HepG2 (cell line): ENCODE results near the gene TMUB1. TPM values are rescaled to one million over a fixed set of nuclear protein-coding genes. Genes with fewer than 3 reads are reported as not detected.
A peak's percentile ranks its signal among the peaks of the same experiment; 100 is the strongest.

Source experiments
- CEBPG ChIP-seq: IDR thresholded peaks from 2 replicates; pipeline ENCODE4 v1.6.1; 2016
- GLI4 ChIP-seq: sonication (generic); formaldehyde crosslinking; IDR thresholded peaks from 2 replicates; pipeline ENCODE4 v1.5.1; 2020; ENCODE audit warnings: missing genetic modification reagents, mild to moderate bottlenecking, moderate library complexity, borderline replicate concordance
- GTF3A ChIP-seq: sonication (generic); formaldehyde crosslinking; conservative IDR thresholded peaks from 2 replicates; pipeline ENCODE4 v1.4.0; 2020; ENCODE audit warnings: mild to moderate bottlenecking, missing genetic modification reagents
- HNRNPH1 ChIP-seq: fragments of 200-400 bp; formaldehyde crosslinking; optimal IDR thresholded peaks from 2 replicates; pipeline ENCODE3; 2017; ENCODE audit warnings: mild to moderate bottlenecking, low read depth, low read length
- KDM5A ChIP-seq: fragments of 200-600 bp; sonication (generic); IDR thresholded peaks from 2 replicates; pipeline ENCODE4 v1.7.0; 2018; ENCODE audit warnings: antibody characterized with exemption, mild to moderate bottlenecking, low read length, borderline replicate concordance
- MAFF ChIP-seq: IDR thresholded peaks from 2 replicates; pipeline ENCODE4 v1.6.1; 2011; ENCODE audit warnings: low read depth, low read length, improper control_type of control experiment
- MYC ChIP-seq: sonication (generic); formaldehyde crosslinking; IDR thresholded peaks from 2 replicates; pipeline ENCODE4 v1.9.0; 2021; ENCODE audit warnings: missing genetic modification reagents, borderline replicate concordance
- NCOA5 ChIP-seq: sonication (generic); formaldehyde crosslinking; IDR thresholded peaks from 2 replicates; pipeline ENCODE4 v1.4.0; 2020; ENCODE audit warnings: missing genetic modification reagents
- PHF5A ChIP-seq: IDR thresholded peaks from one replicate; pipeline ENCODE4 v1.6.1; 2018; ENCODE audit warnings: low read depth, missing genetic modification reagents; ENCODE audit not compliant: unreplicated experiment
- POGK ChIP-seq: sonication (generic); formaldehyde crosslinking; conservative IDR thresholded peaks from 2 replicates; pipeline ENCODE4 v1.8.0; 2022; ENCODE audit warnings: mild to moderate bottlenecking, moderate library complexity, missing genetic modification reagents
- SIN3B ChIP-seq: fragments of 150-350 bp; IDR thresholded peaks from 2 replicates; pipeline ENCODE4 v1.6.1; 2014; ENCODE audit warnings: low read length
- SMARCE1 ChIP-seq: fragments of 450-650 bp; IDR thresholded peaks from 2 replicates; pipeline ENCODE4 v1.6.1; 2017; ENCODE audit warnings: borderline replicate concordance
- SOX6 ChIP-seq, 2 experiments: fragments of 450-650 bp in 1 of 2; sonication (generic) in 1 of 2; formaldehyde crosslinking in 1 of 2; IDR thresholded peaks; 2 replicates each; pipeline versions ENCODE4 v1.4.0 to v1.6.1; 2017 to 2020; ENCODE audit warnings: antibody characterized with exemption in 1 of 2, mild to moderate bottlenecking in 1 of 2, missing genetic modification reagents in 1 of 2
- SP1 ChIP-seq, 2 experiments: fragments of 450-650 bp in 1 of 2; sonication (generic) in 1 of 2; formaldehyde crosslinking in 1 of 2; IDR thresholded peaks; 2 replicates each; pipeline versions ENCODE4 v1.4.0 to v1.6.1; 2016 to 2020; ENCODE audit warnings: missing genetic modification reagents in 1 of 2
- ZBTB44 ChIP-seq: sonication (generic); formaldehyde crosslinking; IDR thresholded peaks from 2 replicates; pipeline ENCODE4 v1.4.0; 2020; ENCODE audit warnings: missing genetic modification reagents
- ZNF430 ChIP-seq: sonication (generic); formaldehyde crosslinking; IDR thresholded peaks from 2 replicates; pipeline ENCODE4 v1.9.0; 2021; ENCODE audit warnings: mild to moderate bottlenecking, missing genetic modification reagents
- ZNF446 ChIP-seq: sonication (generic); formaldehyde crosslinking; IDR thresholded peaks from 2 replicates; pipeline ENCODE4 v1.5.0; 2020; ENCODE audit warnings: mild to moderate bottlenecking, missing genetic modification reagents
- ZNF589 ChIP-seq: sonication (generic); formaldehyde crosslinking; conservative IDR thresholded peaks from 2 replicates; pipeline ENCODE4 v1.8.0; 2022; ENCODE audit warnings: mild to moderate bottlenecking, moderate library complexity, missing genetic modification reagents
- ZNF615 ChIP-seq: sonication (generic); formaldehyde crosslinking; IDR thresholded peaks from 2 replicates; pipeline ENCODE4 v1.5.0; 2020; ENCODE audit warnings: mild to moderate bottlenecking, missing genetic modification reagents, borderline replicate concordance
- ZNF7 ChIP-seq: IDR thresholded peaks from 2 replicates; pipeline ENCODE4 v1.6.1; 2016; ENCODE audit warnings: missing biosample characterization, missing genetic modification reagents
- ZNF788 ChIP-seq: sonication (generic); formaldehyde crosslinking; IDR thresholded peaks from 2 replicates; pipeline ENCODE4 v1.5.0; 2020; ENCODE audit warnings: mild to moderate bottlenecking, missing genetic modification reagents, borderline replicate concordance
- ZSCAN30 ChIP-seq: sonication (generic); formaldehyde crosslinking; IDR thresholded peaks from 2 replicates; pipeline ENCODE4 v1.5.0; 2020; ENCODE audit warnings: mild to moderate bottlenecking, missing genetic modification reagents
- polyA plus RNA-seq, 8 experiments: library from polyadenylated mRNA; depleted of rRNA in 3 of 8; stranded (reverse) in 7 of 8; unstranded in 1 of 8; fragments of >200 nt; fragmentation: Illumina TruSeq in 4 of 8; extraction: Trizol in 4 of 8; gene quantifications; 2 replicates each; pipeline versions ENCODE4 v1.2.1 to v1.2.3, GENCODE V29; 2011 to 2016; ENCODE audit warnings: low read depth in 4 of 8, missing spikeins in 1 of 8, mixed read lengths in 1 of 8; ENCODE audit not compliant: insufficient read depth in 1 of 8
- total RNA-seq, 5 experiments: library from RNA; depleted of rRNA; stranded (reverse); fragments of >200 nt; fragmentation: Illumina TruSeq; extraction: Trizol; gene quantifications; 2 replicates each; pipeline ENCODE4 v1.2.3, GENCODE V29; 2016; ENCODE audit warnings: low read depth in 1 of 5
- TF ChIP-seq, protein P1 (sequence below), 2 experiments: IDR thresholded peaks; 2 replicates each; pipeline ENCODE4 v1.6.1; 2011 to 2012; ENCODE audit warnings: low read length in 2 of 2, borderline replicate concordance in 1 of 2, low read depth in 1 of 2, mild to moderate bottlenecking in 1 of 2, moderate library complexity in 1 of 2

The TMUB1 gene
- total and polyA plus RNA-seq, 2 of the 13 experiments (the other 11 are each of a cell fraction or from before 2014, with no cell fraction given), result 44.8 to 51.6 TPM

DNA sequence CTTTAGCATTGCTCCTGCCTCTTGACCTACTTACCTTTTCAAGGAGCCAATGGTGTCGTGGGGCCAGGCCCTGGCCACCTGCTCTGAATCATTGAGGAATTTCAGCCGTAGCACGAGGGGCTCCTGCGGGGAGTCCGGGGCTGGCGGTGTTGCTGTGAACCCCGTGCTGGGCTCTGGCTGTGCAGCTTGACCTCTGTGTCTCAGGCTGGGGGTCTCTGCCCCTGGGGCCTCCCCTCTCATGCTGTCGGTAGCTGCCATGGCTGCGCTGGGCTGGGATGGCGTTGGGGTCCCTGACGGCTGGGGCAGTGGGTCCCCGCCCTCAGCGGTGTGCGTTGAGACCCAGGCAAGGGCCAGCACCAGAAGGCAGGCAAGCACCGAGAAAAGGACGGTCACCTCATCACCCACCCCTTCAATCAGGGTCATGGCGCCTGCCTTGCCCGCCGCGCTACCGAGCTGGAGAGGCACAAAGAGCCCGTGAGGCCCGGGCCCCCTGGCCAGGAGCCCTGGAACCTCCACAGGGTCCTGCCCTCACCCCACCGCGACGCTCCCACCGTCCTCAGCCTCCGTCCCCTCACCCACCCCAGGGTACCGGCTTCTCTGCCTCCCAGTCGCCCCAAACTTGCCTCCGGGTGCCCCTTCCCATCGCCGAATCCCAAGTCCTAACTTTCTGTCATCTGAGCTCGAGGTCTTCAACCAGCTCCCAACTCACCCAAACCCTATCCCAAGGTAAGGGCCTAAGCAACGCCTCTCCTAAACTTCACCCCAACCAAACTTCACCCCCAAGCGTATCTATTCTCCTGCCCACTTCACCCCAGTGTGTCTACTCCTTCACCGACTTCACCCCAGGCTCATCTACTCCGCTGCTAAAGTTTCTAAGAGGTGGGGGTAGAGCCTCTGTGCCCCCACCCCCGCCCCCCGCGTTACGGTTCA, 887 bp downstream of the TMUB1 start (continued):
- TF ChIP-seq ZNF589 (CRISPR knock-in tag) (no peak), ZBTB44 (no peak), NCOA5 (no peak), ZNF7 (CRISPR knock-in tag) (no peak), ZNF430 (CRISPR knock-in tag) (peak; percentile 30; the same call in 1 of the 2 replicates), PHF5A (CRISPR knock-in tag) (no peak), SMARCE1 (no peak), CEBPG (CRISPR knock-in tag) (no peak), SP1 (IDR thresholded peaks at IDR 0.05) (no peak), SP1 (CRISPR knock-in tag; IDR thresholded peaks at IDR 0.05) (no peak), ZSCAN30 (CRISPR knock-in tag) (no peak), ZNF788 (CRISPR knock-in tag) (peak; percentile 9; the same call in 1 of the 2 replicates), SIN3B (no peak), GTF3A (CRISPR knock-in tag) (no peak), GLI4 (CRISPR knock-in tag) (0 out of 2 replicates have a peak, but pooled peaks have one; percentile 23), ZNF615 (CRISPR knock-in tag) (no peak), POGK (CRISPR knock-in tag) (no peak), SOX6 (IDR thresholded peaks at IDR 0.05) (no peak), SOX6 (CRISPR knock-in tag; IDR thresholded peaks at IDR 0.05) (peak; percentile 10; the same call in 1 of the 2 replicates), MAFF (no peak), ZNF446 (CRISPR knock-in tag) (no peak), MYC (no peak), KDM5A (no peak), HNRNPH1 (no peak)
- TF ChIP-seq, protein P1, sequence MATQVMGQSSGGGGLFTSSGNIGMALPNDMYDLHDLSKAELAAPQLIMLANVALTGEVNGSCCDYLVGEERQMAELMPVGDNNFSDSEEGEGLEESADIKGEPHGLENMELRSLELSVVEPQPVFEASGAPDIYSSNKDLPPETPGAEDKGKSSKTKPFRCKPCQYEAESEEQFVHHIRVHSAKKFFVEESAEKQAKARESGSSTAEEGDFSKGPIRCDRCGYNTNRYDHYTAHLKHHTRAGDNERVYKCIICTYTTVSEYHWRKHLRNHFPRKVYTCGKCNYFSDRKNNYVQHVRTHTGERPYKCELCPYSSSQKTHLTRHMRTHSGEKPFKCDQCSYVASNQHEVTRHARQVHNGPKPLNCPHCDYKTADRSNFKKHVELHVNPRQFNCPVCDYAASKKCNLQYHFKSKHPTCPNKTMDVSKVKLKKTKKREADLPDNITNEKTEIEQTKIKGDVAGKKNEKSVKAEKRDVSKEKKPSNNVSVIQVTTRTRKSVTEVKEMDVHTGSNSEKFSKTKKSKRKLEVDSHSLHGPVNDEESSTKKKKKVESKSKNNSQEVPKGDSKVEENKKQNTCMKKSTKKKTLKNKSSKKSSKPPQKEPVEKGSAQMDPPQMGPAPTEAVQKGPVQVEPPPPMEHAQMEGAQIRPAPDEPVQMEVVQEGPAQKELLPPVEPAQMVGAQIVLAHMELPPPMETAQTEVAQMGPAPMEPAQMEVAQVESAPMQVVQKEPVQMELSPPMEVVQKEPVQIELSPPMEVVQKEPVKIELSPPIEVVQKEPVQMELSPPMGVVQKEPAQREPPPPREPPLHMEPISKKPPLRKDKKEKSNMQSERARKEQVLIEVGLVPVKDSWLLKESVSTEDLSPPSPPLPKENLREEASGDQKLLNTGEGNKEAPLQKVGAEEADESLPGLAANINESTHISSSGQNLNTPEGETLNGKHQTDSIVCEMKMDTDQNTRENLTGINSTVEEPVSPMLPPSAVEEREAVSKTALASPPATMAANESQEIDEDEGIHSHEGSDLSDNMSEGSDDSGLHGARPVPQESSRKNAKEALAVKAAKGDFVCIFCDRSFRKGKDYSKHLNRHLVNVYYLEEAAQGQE (IDR thresholded peaks at IDR 0.05; ENCODE audit: borderline replicate concordance in 1 of 2, low read depth in 1 of 2, low read length in 2 of 2), result no peak
